ENCODE data around the gene OOSP3.
A peak's percentile ranks its signal among the peaks of the same experiment; 100 is the strongest.
"Not testable (repeated sequence)": the region's sequence is repeated elsewhere in the genome, so short reads cannot be mapped to it uniquely, and the experiment has no call there.

Gene OOSP3

GRCh38 chr11:59877325-59877724, 1.3 kb upstream of the OOSP3 start:
- no peak for DNase-seq

- no peak for DNase-seq
These were observed 798 bp upstream of the OOSP3 start for GRCh38 chr11:59877784-59878183.

- DNase-seq, result no peak
These were observed 985 bp downstream of the OOSP3 start for GRCh38 chr11:59879567-59879966.

GRCh38 chr11:59883597-59883996, 5.0 kb downstream of the OOSP3 start:
- DNase-seq, result no peak

- not testable (repeated sequence) for DNase-seq
These were observed 8.6 kb downstream of the OOSP3 start for GRCh38 chr11:59887156-59887555.

GRCh38 chr11:59891781-59892181, 13.2 kb downstream of the OOSP3 start:
- no peak for DNase-seq

- DNase-seq, result no peak
These were observed 16.0 kb downstream of the OOSP3 start for GRCh38 chr11:59894616-59895015.

GRCh38 chr11:59898046-59898445, 19.5 kb downstream of the OOSP3 start:
- no peak for DNase-seq

GRCh38 chr11:59898650-59899049, 20.1 kb downstream of the OOSP3 start:
- DNase-seq, result no peak

- DNase-seq, result no peak
These were observed 20.9 kb downstream of the OOSP3 start for GRCh38 chr11:59899532-59899931.

- no peak for DNase-seq
These were observed 22.0 kb downstream of the OOSP3 start for GRCh38 chr11:59900366-59901126.

GRCh38 chr11:59901306-59901705, 22.7 kb downstream of the OOSP3 start:
- DNase-seq, result no peak

- not testable (repeated sequence) for DNase-seq
These were observed 25.0 kb downstream of the OOSP3 start for GRCh38 chr11:59903569-59903968.

GRCh38 chr11:59918480-59918879, 39.9 kb downstream of the OOSP3 start:
- no peak for DNase-seq

- peak in 2 of 5 donors; percentile 1 to 30 for DNase-seq
These were observed 40.5 kb downstream of the OOSP3 start for GRCh38 chr11:59918987-59919589.

- DNase-seq, result no peak
These were observed 45.2 kb downstream of the OOSP3 start for GRCh38 chr11:59923813-59924212.

GRCh38 chr11:59931688-59932087, 53.1 kb downstream of the OOSP3 start:
- DNase-seq, result no peak

GRCh38 chr11:59938132-59938531, 59.5 kb downstream of the OOSP3 start, which contains the start of gene OOSP1:
Gene OOSP1, plus strand, starts transcription at chr11:59938432. Its CDS starts 23 bp downstream, at chr11:59938455.
- no peak for DNase-seq

- DNase-seq, result no peak
These were observed 60.1 kb downstream of the OOSP3 start for GRCh38 chr11:59938718-59939117.

GRCh38 chr11:59939482-59939881, 60.9 kb downstream of the OOSP3 start:
- no peak for DNase-seq

- no peak for DNase-seq
These were observed 62.5 kb downstream of the OOSP3 start for GRCh38 chr11:59941091-59941490.

- no peak for DNase-seq
These were observed 65.6 kb downstream of the OOSP3 start for GRCh38 chr11:59943997-59944714.

- DNase-seq, result no peak
These were observed 66.1 kb downstream of the OOSP3 start for GRCh38 chr11:59944720-59945119.
